HG02973 (cell line): ENCODE results near the gene NDUFB7.

Source experiments
- ATAC-seq: cut with Tn5 transposase; IDR thresholded peaks from one replicate; pipeline ENCODE4 v1.9.1; 2021; ENCODE audit warnings: moderate library complexity; ENCODE audit not compliant: unreplicated experiment

The NDUFB7 gene

GRCh38 chr19:14528419-14529253 is 43.2 kb downstream of the NDUFB7 start:
- ATAC-seq, result no peak

GRCh38 chr19:14526423-14526822 is 45.4 kb downstream of the NDUFB7 start:
- no peak for ATAC-seq

- ATAC-seq, result no peak
Observed at GRCh38 chr19:14525729-14526128, 46.1 kb downstream of the NDUFB7 start.

- ATAC-seq, result no peak
Observed at GRCh38 chr19:14520543-14520942, 51.3 kb downstream of the NDUFB7 start.

GRCh38 chr19:14519860-14520407 is 51.9 kb downstream of the NDUFB7 start:
- ATAC-seq, result no peak

- ATAC-seq, result no peak
Observed at GRCh38 chr19:14519245-14519859, 52.5 kb downstream of the NDUFB7 start.

GRCh38 chr19:14517840-14518505 is 53.9 kb downstream of the NDUFB7 start, which contains the start of gene DNAJB1:
DNAJB1 (minus strand) TSS chr19:14518397; CDS start chr19:14518349, 48 bp downstream.
- ATAC-seq, result peak; percentile 48

GRCh38 chr19:14517446-14517839 is 54.4 kb downstream of the NDUFB7 start:
- ATAC-seq, result no peak

- ATAC-seq, result no peak
Observed at GRCh38 chr19:14516746-14517438, 55.0 kb downstream of the NDUFB7 start.
